GM23338 (cell line): ENCODE results near the gene AFTPH. TPM values are rescaled to one million over a fixed set of nuclear protein-coding genes. Genes with fewer than 3 reads are reported as not detected.

Source experiments
- ATAC-seq: fragments of 200-7000 bp; cut with Tn5 transposase; 3 replicates; pipeline ENCODE4 v1.9.1; 2020
- DNase-seq: peaks from one replicate; pipeline ENCODE4 v3.0.0-alpha.2; 2015; ENCODE audit warnings: low spot score
- H2AFZ ChIP-seq: fragments of 200-600 bp; sonication (generic); 2 replicates; pipeline ENCODE4 v1.8.0; 2016; ENCODE audit warnings: antibody characterized with exemption, mild to moderate bottlenecking, moderate library complexity
- H3F3A ChIP-seq: fragments of 200-600 bp; sonication (generic); replicated peaks from 2 replicates; pipeline ENCODE4 v1.8.0; 2017; ENCODE audit warnings: antibody characterized with exemption, mixed run types, low read depth
- H3K27ac ChIP-seq: fragments of 200-600 bp; sonication (generic); 2 replicates; pipeline ENCODE4 v1.6.1; 2016; ENCODE audit warnings: low read depth
- H3K27me3 ChIP-seq: fragments of 200-600 bp; sonication (generic); 2 replicates; pipeline ENCODE4 v1.8.0; 2016; ENCODE audit warnings: mild to moderate bottlenecking, mixed run types, moderate library complexity; ENCODE audit not compliant: insufficient read depth
- H3K36me3 ChIP-seq: fragments of 200-600 bp; sonication (generic); 2 replicates; pipeline ENCODE4 v1.8.0; 2016; ENCODE audit warnings: mild to moderate bottlenecking; ENCODE audit not compliant: insufficient read depth
- H3K4me1 ChIP-seq: fragments of 200-600 bp; sonication (generic); 2 replicates; pipeline ENCODE4 v1.8.0; 2016; ENCODE audit warnings: mild to moderate bottlenecking, moderate library complexity; ENCODE audit not compliant: insufficient read depth
- H3K4me2 ChIP-seq: fragments of 200-600 bp; sonication (generic); 2 replicates; pipeline ENCODE4 v1.7.1; 2017; ENCODE audit warnings: mixed run types
- H3K4me3 ChIP-seq: fragments of 200-600 bp; sonication (generic); 2 replicates; pipeline ENCODE4 v1.6.1; 2016; ENCODE audit warnings: mixed run types
- H3K79me2 ChIP-seq: fragments of 200-600 bp; sonication (generic); replicated peaks from 2 replicates; pipeline ENCODE4 v1.8.0; 2017; ENCODE audit warnings: mild to moderate bottlenecking; ENCODE audit not compliant: insufficient read depth
- H3K9me2 ChIP-seq: fragments of 200-600 bp; sonication (generic); 2 replicates; pipeline ENCODE4 v1.8.0; 2017; ENCODE audit not compliant: insufficient read depth
- H4K20me1 ChIP-seq: fragments of 200-600 bp; sonication (generic); replicated peaks from 2 replicates; pipeline ENCODE4 v1.8.0; 2017; ENCODE audit warnings: mild to moderate bottlenecking; ENCODE audit not compliant: insufficient read depth
- H3K27ac Mint-ChIP-seq: 2 replicates; pipeline ENCODE4 v1.8.0; 2020; ENCODE audit warnings: inconsistent platforms, mild to moderate bottlenecking, moderate library complexity, mixed read lengths
- H3K27me3 Mint-ChIP-seq: 3 replicates; pipeline ENCODE4 v1.8.0; 2022; ENCODE audit warnings: low read depth, mild to moderate bottlenecking, moderate library complexity, mixed read lengths, inconsistent platforms; ENCODE audit not compliant: insufficient read depth, poor library complexity
- H3K36me3 Mint-ChIP-seq: 3 replicates; pipeline ENCODE4 v1.8.0; 2021; ENCODE audit warnings: low read depth, mild to moderate bottlenecking, inconsistent platforms, moderate library complexity, mixed read lengths
- H3K4me1 Mint-ChIP-seq: 3 replicates; pipeline ENCODE4 v1.8.0; 2020; ENCODE audit warnings: mild to moderate bottlenecking, inconsistent platforms, mixed read lengths
- H3K4me3 Mint-ChIP-seq: 3 replicates; pipeline ENCODE4 v1.8.0; 2021; ENCODE audit warnings: moderate library complexity, mild to moderate bottlenecking, inconsistent platforms, mixed read lengths
- H3K9me3 Mint-ChIP-seq: 3 replicates; pipeline ENCODE4 v1.8.0; 2020; ENCODE audit warnings: moderate library complexity, mild to moderate bottlenecking, inconsistent platforms, mixed read lengths
- CREB1 ChIP-seq: fragments of 250-450 bp; sonication (Bioruptor Pico); IDR thresholded peaks from 2 replicates; pipeline ENCODE4 v1.5.0; 2020; ENCODE audit warnings: low read depth, mild to moderate bottlenecking, moderate library complexity
- EZH2 ChIP-seq: fragments of 200-600 bp; sonication (generic); IDR thresholded peaks from one replicate; pipeline ENCODE4 v1.8.0; 2017; ENCODE audit warnings: antibody characterized with exemption, mild to moderate bottlenecking, low read depth; ENCODE audit not compliant: unreplicated experiment
- EZH2phosphoT487 ChIP-seq: fragments of 200-600 bp; sonication (generic); IDR thresholded peaks from one replicate; pipeline ENCODE4 v1.8.1; 2018; ENCODE audit warnings: antibody characterized with exemption; ENCODE audit not compliant: unreplicated experiment
- JUNB ChIP-seq: IDR thresholded peaks from one replicate; pipeline ENCODE4 v1.6.1; 2016; ENCODE audit warnings: antibody characterized with exemption; ENCODE audit not compliant: unreplicated experiment
- NANOG ChIP-seq: IDR thresholded peaks from 2 replicates; pipeline ENCODE4 v1.6.1; 2016; ENCODE audit warnings: antibody characterized with exemption, borderline replicate concordance
- POLR2AphosphoS5 ChIP-seq: IDR thresholded peaks from 2 replicates; pipeline ENCODE4 v1.6.1; 2016; ENCODE audit warnings: antibody characterized with exemption, low read depth
- STAT1 ChIP-seq: IDR thresholded peaks from one replicate; pipeline ENCODE4 v1.6.1; 2016; ENCODE audit warnings: antibody characterized with exemption; ENCODE audit not compliant: unreplicated experiment
- ZNF114 ChIP-seq: fragments of 250-450 bp; sonication (Bioruptor Pico); IDR thresholded peaks from 2 replicates; pipeline ENCODE4 v1.5.0; 2020; ENCODE audit warnings: mild to moderate bottlenecking, moderate library complexity
- ZNF331 ChIP-seq: fragments of 250-450 bp; sonication (Bioruptor Pico); IDR thresholded peaks from 2 replicates; pipeline ENCODE4 v1.5.0; 2020; ENCODE audit warnings: low read depth, mild to moderate bottlenecking, moderate library complexity
- polyA plus RNA-seq: library from polyadenylated mRNA; unstranded; fragments of >200 nt; fragmentation: Nextera tagmentation; extraction: Ambion mirVana; gene quantifications from 2 replicates; pipeline ENCODE4 v1.2.1, GENCODE V29; 2016
- total RNA-seq: library from RNA; depleted of rRNA; stranded (reverse); fragments of >200 nt; shearing (Covaris generic); gene quantifications from 2 replicates; pipeline ENCODE4 v1.2.3, GENCODE V29; 2014
- TF ChIP-seq, protein P1 (sequence below), 2 experiments: fragments of 200-600 bp in 1 of 2; sonication (generic) in 1 of 2; conservative IDR thresholded peaks; 2 replicates each; pipeline versions ENCODE4 v1.5.1 to v1.6.1; 2016 to 2017; ENCODE audit warnings: antibody characterized with exemption in 2 of 2, low read depth in 2 of 2, mild to moderate bottlenecking in 2 of 2, moderate library complexity in 1 of 2
- TF ChIP-seq, protein P2 (sequence below): IDR thresholded peaks from 2 replicates; pipeline ENCODE4 v1.6.1; 2016; ENCODE audit warnings: antibody characterized with exemption
- TF ChIP-seq, protein P3 (sequence below): IDR thresholded peaks from one replicate; pipeline ENCODE4 v1.6.1; 2018; ENCODE audit warnings: antibody characterized with exemption; ENCODE audit not compliant: unreplicated experiment
- TF ChIP-seq, protein P4 (sequence below): fragments of 250-450 bp; sonication (Bioruptor Pico); IDR thresholded peaks from 2 replicates; pipeline ENCODE4 v1.5.0; 2020; ENCODE audit warnings: mild to moderate bottlenecking, moderate library complexity

AFTPH gene
- total and polyA plus RNA-seq, 2 experiments from 2014 or later: 14.9 to 20.6 TPM

DNA sequence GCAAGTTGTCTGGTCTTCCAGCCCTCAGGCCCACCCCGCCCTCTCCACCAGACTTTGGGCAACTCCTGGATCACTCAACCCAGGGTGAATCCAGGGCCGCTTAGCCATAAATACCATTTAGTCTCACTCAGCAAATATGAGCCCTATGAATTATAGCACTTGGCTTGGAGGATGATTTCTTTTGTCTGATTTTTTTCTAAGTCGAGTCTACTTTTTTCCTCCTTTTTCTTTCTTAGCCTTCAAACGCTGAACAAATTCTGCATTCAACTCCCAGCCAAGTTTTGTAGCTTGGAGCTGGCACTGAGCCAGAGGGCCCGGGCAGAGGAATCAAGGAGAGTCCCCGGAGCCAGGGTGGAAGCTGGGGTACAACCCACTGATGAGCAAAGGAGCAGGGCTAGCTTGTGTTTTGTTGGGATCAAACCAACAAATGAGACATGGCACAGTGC is 80.9 kb downstream of the AFTPH start:
- Histone ChIP-seq H3K4me2 (no peak overlapping the region), H3K36me3 (no peaks in the 10 kb centered on the region), H3K79me2 (no peaks in the 10 kb centered on the region), H3F3A (no peaks in the 10 kb centered on the region), H4K20me1 (no peaks in the 10 kb centered on the region), H3K4me1 (no peaks in the 10 kb centered on the region), H3K27me3 (peaks cover 19% of the 10 kb centered on the region), H2AFZ (no peak overlapping the region), H3K27ac (no peak overlapping the region), H3K4me3 (no peak overlapping the region), H3K9me2 (no peaks in the 10 kb centered on the region)
- Mint-ChIP-seq H3K27ac (no peak overlapping the region), H3K36me3 (no peaks in the 10 kb centered on the region; the same call in 2 of the 3 replicates), H3K27me3 (peaks cover 25% of the 10 kb centered on the region), H3K4me3 (no peak overlapping the region), H3K9me3 (peaks cover 7% of the 10 kb centered on the region; the same call in 2 of the 3 replicates), H3K4me1 (peaks cover 4% of the 10 kb centered on the region; the same call in 2 of the 3 replicates)
- ATAC-seq (no peak), DNase-seq (no peak)
- TF ChIP-seq EZH2 (no peak), ZNF114 (CRISPR knock-in tag) (no peak), JUNB (no peak), EZH2phosphoT487 (no peak), ZNF331 (CRISPR knock-in tag) (no peak), CREB1 (CRISPR knock-in tag) (no peak), NANOG (no peak), STAT1 (no peak), POLR2AphosphoS5 (no peak)
- TF ChIP-seq, protein P1, sequence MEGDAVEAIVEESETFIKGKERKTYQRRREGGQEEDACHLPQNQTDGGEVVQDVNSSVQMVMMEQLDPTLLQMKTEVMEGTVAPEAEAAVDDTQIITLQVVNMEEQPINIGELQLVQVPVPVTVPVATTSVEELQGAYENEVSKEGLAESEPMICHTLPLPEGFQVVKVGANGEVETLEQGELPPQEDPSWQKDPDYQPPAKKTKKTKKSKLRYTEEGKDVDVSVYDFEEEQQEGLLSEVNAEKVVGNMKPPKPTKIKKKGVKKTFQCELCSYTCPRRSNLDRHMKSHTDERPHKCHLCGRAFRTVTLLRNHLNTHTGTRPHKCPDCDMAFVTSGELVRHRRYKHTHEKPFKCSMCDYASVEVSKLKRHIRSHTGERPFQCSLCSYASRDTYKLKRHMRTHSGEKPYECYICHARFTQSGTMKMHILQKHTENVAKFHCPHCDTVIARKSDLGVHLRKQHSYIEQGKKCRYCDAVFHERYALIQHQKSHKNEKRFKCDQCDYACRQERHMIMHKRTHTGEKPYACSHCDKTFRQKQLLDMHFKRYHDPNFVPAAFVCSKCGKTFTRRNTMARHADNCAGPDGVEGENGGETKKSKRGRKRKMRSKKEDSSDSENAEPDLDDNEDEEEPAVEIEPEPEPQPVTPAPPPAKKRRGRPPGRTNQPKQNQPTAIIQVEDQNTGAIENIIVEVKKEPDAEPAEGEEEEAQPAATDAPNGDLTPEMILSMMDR (conservative IDR thresholded peaks at IDR 0.05; ENCODE audit: low read depth in 2 of 2): no peak
- TF ChIP-seq, protein P2, sequence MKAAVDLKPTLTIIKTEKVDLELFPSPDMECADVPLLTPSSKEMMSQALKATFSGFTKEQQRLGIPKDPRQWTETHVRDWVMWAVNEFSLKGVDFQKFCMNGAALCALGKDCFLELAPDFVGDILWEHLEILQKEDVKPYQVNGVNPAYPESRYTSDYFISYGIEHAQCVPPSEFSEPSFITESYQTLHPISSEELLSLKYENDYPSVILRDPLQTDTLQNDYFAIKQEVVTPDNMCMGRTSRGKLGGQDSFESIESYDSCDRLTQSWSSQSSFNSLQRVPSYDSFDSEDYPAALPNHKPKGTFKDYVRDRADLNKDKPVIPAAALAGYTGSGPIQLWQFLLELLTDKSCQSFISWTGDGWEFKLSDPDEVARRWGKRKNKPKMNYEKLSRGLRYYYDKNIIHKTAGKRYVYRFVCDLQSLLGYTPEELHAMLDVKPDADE: no peak
- TF ChIP-seq, protein P3, sequence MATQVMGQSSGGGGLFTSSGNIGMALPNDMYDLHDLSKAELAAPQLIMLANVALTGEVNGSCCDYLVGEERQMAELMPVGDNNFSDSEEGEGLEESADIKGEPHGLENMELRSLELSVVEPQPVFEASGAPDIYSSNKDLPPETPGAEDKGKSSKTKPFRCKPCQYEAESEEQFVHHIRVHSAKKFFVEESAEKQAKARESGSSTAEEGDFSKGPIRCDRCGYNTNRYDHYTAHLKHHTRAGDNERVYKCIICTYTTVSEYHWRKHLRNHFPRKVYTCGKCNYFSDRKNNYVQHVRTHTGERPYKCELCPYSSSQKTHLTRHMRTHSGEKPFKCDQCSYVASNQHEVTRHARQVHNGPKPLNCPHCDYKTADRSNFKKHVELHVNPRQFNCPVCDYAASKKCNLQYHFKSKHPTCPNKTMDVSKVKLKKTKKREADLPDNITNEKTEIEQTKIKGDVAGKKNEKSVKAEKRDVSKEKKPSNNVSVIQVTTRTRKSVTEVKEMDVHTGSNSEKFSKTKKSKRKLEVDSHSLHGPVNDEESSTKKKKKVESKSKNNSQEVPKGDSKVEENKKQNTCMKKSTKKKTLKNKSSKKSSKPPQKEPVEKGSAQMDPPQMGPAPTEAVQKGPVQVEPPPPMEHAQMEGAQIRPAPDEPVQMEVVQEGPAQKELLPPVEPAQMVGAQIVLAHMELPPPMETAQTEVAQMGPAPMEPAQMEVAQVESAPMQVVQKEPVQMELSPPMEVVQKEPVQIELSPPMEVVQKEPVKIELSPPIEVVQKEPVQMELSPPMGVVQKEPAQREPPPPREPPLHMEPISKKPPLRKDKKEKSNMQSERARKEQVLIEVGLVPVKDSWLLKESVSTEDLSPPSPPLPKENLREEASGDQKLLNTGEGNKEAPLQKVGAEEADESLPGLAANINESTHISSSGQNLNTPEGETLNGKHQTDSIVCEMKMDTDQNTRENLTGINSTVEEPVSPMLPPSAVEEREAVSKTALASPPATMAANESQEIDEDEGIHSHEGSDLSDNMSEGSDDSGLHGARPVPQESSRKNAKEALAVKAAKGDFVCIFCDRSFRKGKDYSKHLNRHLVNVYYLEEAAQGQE: no peak
- TF ChIP-seq, protein P4, sequence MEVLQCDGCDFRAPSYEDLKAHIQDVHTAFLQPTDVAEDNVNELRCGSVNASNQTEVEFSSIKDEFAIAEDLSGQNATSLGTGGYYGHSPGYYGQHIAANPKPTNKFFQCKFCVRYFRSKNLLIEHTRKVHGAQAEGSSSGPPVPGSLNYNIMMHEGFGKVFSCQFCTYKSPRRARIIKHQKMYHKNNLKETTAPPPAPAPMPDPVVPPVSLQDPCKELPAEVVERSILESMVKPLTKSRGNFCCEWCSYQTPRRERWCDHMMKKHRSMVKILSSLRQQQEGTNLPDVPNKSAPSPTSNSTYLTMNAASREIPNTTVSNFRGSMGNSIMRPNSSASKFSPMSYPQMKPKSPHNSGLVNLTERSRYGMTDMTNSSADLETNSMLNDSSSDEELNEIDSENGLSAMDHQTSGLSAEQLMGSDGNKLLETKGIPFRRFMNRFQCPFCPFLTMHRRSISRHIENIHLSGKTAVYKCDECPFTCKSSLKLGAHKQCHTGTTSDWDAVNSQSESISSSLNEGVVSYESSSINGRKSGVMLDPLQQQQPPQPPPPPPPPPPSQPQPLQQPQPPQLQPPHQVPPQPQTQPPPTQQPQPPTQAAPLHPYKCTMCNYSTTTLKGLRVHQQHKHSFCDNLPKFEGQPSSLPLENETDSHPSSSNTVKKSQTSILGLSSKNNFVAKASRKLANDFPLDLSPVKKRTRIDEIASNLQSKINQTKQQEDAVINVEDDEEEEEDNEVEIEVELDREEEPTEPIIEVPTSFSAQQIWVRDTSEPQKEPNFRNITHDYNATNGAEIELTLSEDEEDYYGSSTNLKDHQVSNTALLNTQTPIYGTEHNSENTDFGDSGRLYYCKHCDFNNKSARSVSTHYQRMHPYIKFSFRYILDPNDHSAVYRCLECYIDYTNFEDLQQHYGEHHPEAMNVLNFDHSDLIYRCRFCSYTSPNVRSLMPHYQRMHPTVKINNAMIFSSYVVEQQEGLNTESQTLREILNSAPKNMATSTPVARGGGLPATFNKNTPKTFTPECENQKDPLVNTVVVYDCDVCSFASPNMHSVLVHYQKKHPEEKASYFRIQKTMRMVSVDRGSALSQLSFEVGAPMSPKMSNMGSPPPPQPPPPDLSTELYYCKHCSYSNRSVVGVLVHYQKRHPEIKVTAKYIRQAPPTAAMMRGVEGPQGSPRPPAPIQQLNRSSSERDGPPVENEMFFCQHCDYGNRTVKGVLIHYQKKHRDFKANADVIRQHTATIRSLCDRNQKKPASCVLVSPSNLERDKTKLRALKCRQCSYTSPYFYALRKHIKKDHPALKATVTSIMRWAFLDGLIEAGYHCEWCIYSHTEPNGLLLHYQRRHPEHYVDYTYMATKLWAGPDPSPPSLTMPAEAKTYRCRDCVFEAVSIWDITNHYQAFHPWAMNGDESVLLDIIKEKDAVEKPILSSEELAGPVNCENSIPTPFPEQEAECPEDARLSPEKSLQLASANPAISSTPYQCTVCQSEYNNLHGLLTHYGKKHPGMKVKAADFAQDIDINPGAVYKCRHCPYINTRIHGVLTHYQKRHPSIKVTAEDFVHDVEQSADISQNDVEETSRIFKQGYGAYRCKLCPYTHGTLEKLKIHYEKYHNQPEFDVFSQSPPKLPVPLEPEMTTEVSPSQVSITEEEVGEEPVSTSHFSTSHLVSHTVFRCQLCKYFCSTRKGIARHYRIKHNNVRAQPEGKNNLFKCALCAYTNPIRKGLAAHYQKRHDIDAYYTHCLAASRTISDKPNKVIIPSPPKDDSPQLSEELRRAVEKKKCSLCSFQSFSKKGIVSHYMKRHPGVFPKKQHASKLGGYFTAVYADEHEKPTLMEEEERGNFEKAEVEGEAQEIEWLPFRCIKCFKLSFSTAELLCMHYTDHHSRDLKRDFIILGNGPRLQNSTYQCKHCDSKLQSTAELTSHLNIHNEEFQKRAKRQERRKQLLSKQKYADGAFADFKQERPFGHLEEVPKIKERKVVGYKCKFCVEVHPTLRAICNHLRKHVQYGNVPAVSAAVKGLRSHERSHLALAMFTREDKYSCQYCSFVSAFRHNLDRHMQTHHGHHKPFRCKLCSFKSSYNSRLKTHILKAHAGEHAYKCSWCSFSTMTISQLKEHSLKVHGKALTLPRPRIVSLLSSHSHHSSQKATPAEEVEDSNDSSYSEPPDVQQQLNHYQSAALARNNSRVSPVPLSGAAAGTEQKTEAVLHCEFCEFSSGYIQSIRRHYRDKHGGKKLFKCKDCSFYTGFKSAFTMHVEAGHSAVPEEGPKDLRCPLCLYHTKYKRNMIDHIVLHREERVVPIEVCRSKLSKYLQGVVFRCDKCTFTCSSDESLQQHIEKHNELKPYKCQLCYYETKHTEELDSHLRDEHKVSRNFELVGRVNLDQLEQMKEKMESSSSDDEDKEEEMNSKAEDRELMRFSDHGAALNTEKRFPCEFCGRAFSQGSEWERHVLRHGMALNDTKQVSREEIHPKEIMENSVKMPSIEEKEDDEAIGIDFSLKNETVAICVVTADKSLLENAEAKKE (CRISPR knock-in tag): no peak
